AG04449 (cell line): ENCODE data around the gene GALNT2.
A peak's percentile ranks its signal among the peaks of the same experiment; 100 is the strongest.

ENCODE experiments used
- CTCF ChIA-PET: fragments of 350-600 bp; formaldehyde crosslinking; extraction: SDS; loops from one replicate; lab custom pipeline; 2021; ENCODE audit warnings: antibody characterized with exemption; lab: Yijun Ruan, JAX
- POLR2A ChIA-PET: fragments of 400-600, 350-600 bp; formaldehyde crosslinking; extraction: SDS; loops from one replicate; lab custom pipeline; 2020; ENCODE audit warnings: antibody characterized with exemption, inconsistent platforms; lab: Yijun Ruan, JAX
- DNase-seq: peaks from one replicate; pipeline ENCODE4 v3.0.0-alpha.2; 2010; ENCODE audit warnings: low read depth, low spot score
- H3K4me3 ChIP-seq: 2 replicates; pipeline ENCODE4 v1.5.1; 2011; ENCODE audit warnings: low read depth, mild to moderate bottlenecking, control low read depth, low read length
- TF ChIP-seq, protein P1 (sequence below): IDR thresholded peaks from one replicate; pipeline ENCODE4 v1.5.1; 2011; ENCODE audit warnings: mild to moderate bottlenecking, moderate library complexity, low read length, control low read depth, inconsistent platforms; ENCODE audit not compliant: insufficient read depth; ENCODE audit errors: missing control alignments

The GALNT2 gene

DNA sequence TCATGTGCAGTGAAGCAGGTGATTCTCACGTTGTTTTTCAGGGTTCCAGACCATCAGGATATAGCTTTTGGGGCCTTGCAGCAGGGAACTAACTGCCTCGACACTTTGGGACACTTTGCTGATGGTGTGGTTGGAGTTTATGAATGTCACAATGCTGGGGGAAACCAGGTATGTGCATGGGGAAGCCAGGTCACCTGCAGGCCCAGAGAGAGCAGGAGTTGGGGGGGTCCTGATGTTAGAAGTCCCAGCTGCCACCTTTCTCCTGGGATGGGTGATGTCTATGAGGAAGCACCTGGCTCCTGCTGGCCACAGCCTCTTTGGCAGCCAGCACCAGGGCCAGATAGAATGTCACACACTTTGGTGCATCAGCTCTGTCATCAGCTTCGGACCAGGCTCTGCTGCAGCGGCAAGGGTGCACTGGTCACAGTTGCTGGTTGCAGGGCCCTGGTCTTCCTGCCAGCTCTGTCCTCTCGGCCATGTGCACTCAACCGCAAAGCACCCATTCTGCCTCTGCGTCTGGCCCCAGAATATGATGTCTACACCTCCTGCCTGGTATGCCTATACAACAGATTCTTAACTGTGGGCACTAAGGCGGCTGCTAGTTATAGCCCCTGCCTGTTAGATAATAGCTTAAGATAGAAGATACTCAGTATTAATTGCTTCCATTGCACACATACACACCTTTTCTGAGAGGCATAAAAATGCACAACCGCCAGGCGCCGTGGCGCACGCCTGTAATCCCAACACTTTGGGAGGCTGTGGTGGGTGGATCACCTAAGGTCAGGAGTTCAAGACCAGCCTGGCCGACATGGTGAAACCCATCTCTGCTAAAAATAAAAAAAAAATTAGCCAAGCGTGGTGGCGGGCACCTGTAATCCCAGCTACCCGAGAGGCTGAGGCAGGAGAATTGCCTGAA is 198.4 kb downstream of the GALNT2 start:
- DNase-seq = no peak
- TF ChIP-seq, protein P1, sequence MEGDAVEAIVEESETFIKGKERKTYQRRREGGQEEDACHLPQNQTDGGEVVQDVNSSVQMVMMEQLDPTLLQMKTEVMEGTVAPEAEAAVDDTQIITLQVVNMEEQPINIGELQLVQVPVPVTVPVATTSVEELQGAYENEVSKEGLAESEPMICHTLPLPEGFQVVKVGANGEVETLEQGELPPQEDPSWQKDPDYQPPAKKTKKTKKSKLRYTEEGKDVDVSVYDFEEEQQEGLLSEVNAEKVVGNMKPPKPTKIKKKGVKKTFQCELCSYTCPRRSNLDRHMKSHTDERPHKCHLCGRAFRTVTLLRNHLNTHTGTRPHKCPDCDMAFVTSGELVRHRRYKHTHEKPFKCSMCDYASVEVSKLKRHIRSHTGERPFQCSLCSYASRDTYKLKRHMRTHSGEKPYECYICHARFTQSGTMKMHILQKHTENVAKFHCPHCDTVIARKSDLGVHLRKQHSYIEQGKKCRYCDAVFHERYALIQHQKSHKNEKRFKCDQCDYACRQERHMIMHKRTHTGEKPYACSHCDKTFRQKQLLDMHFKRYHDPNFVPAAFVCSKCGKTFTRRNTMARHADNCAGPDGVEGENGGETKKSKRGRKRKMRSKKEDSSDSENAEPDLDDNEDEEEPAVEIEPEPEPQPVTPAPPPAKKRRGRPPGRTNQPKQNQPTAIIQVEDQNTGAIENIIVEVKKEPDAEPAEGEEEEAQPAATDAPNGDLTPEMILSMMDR = no peak
- POLR2A ChIA-PET = no interaction called here
- CTCF ChIA-PET = interaction anchor here (1.3 to 1.7 kb wide), 2 partner anchors 145 to 605 kb away, joined by 3 to 6 read pairs; no protein-coding TSS in a partner anchor
- H3K4me3 ChIP-seq = no peak overlapping the region

DNA sequence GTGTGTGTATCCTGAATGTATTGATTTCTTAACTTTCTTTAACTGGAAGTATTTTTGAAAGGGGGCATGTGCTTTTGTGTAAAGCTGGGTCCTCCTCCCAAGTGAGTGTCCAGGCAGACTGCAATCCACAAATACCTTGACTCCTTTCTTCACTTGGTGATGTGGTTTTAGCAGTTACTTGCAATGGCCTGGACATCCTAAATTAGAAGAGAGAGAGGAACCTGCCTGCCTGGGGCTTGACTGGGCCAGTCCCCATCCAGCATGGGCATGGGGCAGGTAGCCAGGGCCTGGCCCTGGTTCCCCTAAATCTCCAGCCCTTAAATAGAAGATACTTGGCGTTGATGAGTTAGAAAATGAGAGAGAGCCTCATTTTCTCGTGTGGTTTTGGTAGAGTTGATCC is 199.4 kb downstream of the GALNT2 start:
- TF ChIP-seq, protein P1 = no peak
- ChIA-PET POLR2A (no interaction called here), CTCF (interaction anchor here (1.3 to 1.7 kb wide), 2 partner anchors 146 to 606 kb away, joined by 3 to 6 read pairs; no protein-coding TSS in a partner anchor)
- H3K4me3 ChIP-seq = no peak overlapping the region
- no peak for DNase-seq

DNA sequence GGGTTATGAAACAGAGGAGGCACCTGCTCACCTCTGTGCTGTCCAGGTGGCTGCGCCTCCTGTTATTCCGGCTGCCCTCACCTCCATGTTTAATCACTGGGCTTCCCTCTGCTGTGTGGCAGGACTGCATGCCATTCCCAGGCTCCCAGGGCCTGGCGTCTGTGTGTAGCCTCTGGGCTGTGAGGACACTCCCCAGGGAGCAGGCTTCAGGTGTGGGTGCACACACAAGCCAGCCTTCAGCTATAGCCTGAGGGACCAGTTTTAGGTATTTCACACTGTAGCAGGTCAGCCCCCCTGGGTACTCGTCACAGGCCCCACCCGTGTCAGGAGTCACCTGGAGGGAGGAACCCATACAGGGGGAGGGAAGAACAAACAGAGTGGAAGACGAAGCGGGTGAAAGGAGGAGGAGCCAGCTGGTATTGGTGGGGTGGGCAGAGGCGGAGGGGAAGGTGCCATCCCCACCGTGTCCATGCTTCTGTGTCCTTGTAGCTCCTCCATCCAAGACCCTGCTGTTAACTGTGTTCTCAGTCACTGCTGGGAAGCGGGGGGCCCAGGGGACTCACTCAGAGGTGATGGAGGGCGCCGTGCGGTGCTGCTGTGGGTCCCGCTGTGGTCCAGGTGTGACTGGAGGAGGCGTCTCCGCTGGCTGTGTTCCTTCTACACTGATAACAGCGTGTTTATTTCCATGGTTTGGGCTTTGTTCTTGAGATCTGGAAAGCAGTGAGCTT is 200.5 kb downstream of the GALNT2 start:
- ChIA-PET POLR2A (no interaction called here), CTCF (interaction anchor here (1.0 to 1.5 kb wide), 7 partner anchors 10 to 609 kb away, joined by 3 to 7 read pairs (median 4); no protein-coding TSS in a partner anchor)
- TF ChIP-seq, protein P1 = no peak
- no peak for DNase-seq
- no peak overlapping the region for H3K4me3 ChIP-seq

GRCh38 chr1:230268371-230269170 is 201.5 kb downstream of the GALNT2 start:
- TF ChIP-seq, protein P1 = peak; percentile 70
- DNase-seq = peak; percentile 21
- CTCF ChIA-PET = interaction anchor here (0.6 to 1.5 kb wide), 8 partner anchors 9 to 668 kb away, joined by 3 to 7 read pairs (median 4); no protein-coding TSS in a partner anchor

GRCh38 chr1:230270185-230270558 is 203.1 kb downstream of the GALNT2 start:
- TF ChIP-seq, protein P1 = no peak
- no peak for DNase-seq
- POLR2A ChIA-PET = interaction anchor here (0.5 kb wide), 1 partner anchor 23 kb away, joined by 3 read pairs; no protein-coding TSS in a partner anchor
- CTCF ChIA-PET = interaction anchor here (0.8 to 1.9 kb wide), 9 partner anchors 11 to 609 kb away, joined by 3 to 10 read pairs (median 3); no protein-coding TSS in a partner anchor
- H3K4me3 ChIP-seq = no peak overlapping the region

More at GRCh38 chr1:230268371-230269170, 201.5 kb downstream of the GALNT2 start:
- no peak overlapping the region for H3K4me3 ChIP-seq
- POLR2A ChIA-PET = interaction anchor here (0.6 kb wide), 1 partner anchor 358 kb away, joined by 3 read pairs; no protein-coding TSS in a partner anchor
